ENCODE results near the gene UBE2V1. TPM values are rescaled to one million over a fixed set of nuclear protein-coding genes. Genes with fewer than 3 reads are reported as not detected.

Gene UBE2V1
- total and polyA plus RNA-seq, 2 donors (not counting 1 experiment from before 2014, with no cell fraction given), result 69.2 to 158 TPM

DNA sequence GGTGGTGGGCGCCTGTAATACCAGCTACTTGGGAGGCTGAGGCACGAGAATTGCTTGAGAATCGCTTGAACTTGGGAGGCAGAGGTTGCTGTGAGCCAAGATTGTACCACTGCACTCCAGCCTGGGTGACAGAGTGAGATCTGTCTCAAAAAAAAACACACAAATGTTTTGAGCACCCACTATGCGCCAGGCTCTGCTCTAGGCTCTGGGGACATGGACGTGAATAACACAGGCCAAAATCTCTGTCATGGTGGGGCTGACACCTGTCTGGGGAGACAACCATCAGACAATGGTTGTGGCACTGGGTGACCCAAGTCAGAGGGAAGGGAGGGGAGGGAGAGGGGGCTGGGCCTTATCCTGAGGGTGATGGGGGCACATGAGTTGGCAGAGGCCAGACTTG is 62.7 kb downstream of the UBE2V1 start:
- H3K4me3 Mint-ChIP-seq, result no peak overlapping the region
- no peaks in the 10 kb centered on the region for H4K20me1 ChIP-seq (ENCODE audit: control insufficient read depth, insufficient read depth, low read length, poor library complexity, severe bottlenecking)
- H3K4me3 ChIP-seq (ENCODE audit: control extremely low read depth in 1 of 5, extremely low read depth in 1 of 5, insufficient read depth in 1 of 5, low read depth in 2 of 5, low read length in 4 of 5), result no peak overlapping the region
- ATAC-seq (ENCODE audit: low read depth) (no peak), DNase-seq (no peak)
- no peak overlapping the region for H3K9ac ChIP-seq (ENCODE audit: low read length)
- no peaks in the 10 kb centered on the region for H3K27me3 ChIP-seq (replicated peaks in 1 of 4; ENCODE audit: control extremely low read depth in 1 of 4, control insufficient read depth in 3 of 4, insufficient read depth in 4 of 4, low read length in 3 of 4)
- H2AFZ ChIP-seq (ENCODE audit: insufficient read depth, low read depth, low read length, poor library complexity, severe bottlenecking), result no peak overlapping the region
- H3K36me3 ChIP-seq (replicated peaks in 1 of 2; ENCODE audit: control extremely low read depth in 1 of 2, control insufficient read depth in 1 of 2, extremely low read depth in 1 of 2, insufficient read depth in 2 of 2, low read length in 1 of 2), result no peaks in the 10 kb centered on the region
- H3K27ac ChIP-seq (ENCODE audit: low read length in 2 of 2), result no peak overlapping the region
- H3K79me2 ChIP-seq (ENCODE audit: control insufficient read depth, insufficient read depth, low read length), result no peaks in the 10 kb centered on the region
- CTCF ChIA-PET, result interaction anchor here (1.0 to 2.6 kb wide), 4 partner anchors 21 to 71 kb away, joined by 3 to 20 read pairs (median 11); no protein-coding TSS in a partner anchor
- no peaks in the 10 kb centered on the region for H3K9me3 Mint-ChIP-seq (ENCODE audit: insufficient read depth)
- WGBS (ENCODE audit: insufficient coverage), result 100% methylated on average over 5 of the region's 5 CpGs
- intact Hi-C loops (cut with micrococcal nuclease), result no loop called here
- no peak for TF ChIP-seq EZH2 (IDR thresholded peaks at IDR 0.05; ENCODE audit: borderline replicate concordance, insufficient read depth, low read depth, low read length, poor library complexity, severe bottlenecking)
- TF ChIP-seq, protein P1, sequence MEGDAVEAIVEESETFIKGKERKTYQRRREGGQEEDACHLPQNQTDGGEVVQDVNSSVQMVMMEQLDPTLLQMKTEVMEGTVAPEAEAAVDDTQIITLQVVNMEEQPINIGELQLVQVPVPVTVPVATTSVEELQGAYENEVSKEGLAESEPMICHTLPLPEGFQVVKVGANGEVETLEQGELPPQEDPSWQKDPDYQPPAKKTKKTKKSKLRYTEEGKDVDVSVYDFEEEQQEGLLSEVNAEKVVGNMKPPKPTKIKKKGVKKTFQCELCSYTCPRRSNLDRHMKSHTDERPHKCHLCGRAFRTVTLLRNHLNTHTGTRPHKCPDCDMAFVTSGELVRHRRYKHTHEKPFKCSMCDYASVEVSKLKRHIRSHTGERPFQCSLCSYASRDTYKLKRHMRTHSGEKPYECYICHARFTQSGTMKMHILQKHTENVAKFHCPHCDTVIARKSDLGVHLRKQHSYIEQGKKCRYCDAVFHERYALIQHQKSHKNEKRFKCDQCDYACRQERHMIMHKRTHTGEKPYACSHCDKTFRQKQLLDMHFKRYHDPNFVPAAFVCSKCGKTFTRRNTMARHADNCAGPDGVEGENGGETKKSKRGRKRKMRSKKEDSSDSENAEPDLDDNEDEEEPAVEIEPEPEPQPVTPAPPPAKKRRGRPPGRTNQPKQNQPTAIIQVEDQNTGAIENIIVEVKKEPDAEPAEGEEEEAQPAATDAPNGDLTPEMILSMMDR (IDR thresholded peaks at IDR 0.05), result no peak
- H3K4me1 Mint-ChIP-seq, result peaks cover 29% of the 10 kb centered on the region
- H3K4me1 ChIP-seq (ENCODE audit: control insufficient read depth in 2 of 2, insufficient read depth in 2 of 2, low read length in 2 of 2), result peaks cover 29 to 35% of the 10 kb centered on the region in 2 donors
- no peak overlapping the region for H3K4me2 ChIP-seq (replicated peaks; ENCODE audit: low read depth, low read length, poor library complexity, severe bottlenecking)
- H3K27me3 Mint-ChIP-seq, result no peaks in the 10 kb centered on the region
- POLR2A ChIA-PET, result interaction anchor here (1.3 kb wide), 1 partner anchor 9 kb away, joined by 10 read pairs; no protein-coding TSS in a partner anchor
- no peak overlapping the region for H3K27ac Mint-ChIP-seq
- H3K9me3 ChIP-seq (ENCODE audit: control extremely low read depth in 1 of 3, control insufficient read depth in 2 of 3, insufficient read depth in 1 of 3, low read length in 2 of 3), result peaks cover 0 to 11% (median 0%) of the 10 kb centered on the region in 3 donors

DNA sequence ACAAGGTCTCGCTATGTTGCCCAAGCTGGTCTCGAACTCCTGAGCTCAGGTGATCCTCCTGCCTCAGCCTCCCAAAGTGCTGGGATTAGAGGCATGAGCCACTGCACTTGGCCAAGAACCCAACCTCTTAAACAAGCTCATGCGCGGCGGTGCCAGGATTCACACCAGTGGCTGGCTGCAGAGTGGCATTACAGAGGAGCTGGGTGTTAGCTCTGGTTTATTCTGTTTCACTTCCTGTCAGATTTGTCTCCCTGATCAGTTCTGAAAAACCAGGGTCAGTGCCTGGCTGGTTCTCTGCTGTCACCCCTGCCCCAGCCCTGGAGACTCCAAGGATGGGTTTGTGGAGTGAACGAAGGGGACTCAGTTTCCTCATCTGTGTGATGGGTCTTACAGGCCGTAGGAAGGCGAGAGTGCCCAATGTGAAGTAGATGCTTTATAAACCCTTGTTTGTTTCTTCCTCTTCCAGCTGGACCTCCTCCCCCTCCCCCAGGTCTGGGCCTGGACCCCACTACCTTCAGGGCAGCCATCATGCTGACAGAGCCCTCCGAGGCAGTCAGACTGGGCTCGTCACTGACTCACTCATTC is 63.4 kb downstream of the UBE2V1 start:
- 64% methylated on average over 3 of the region's 10 CpGs for WGBS (ENCODE audit: insufficient coverage)
- H3K4me2 ChIP-seq (replicated peaks; ENCODE audit: low read depth, low read length, poor library complexity, severe bottlenecking), result peak overlapping the region; percentile 51
- POLR2A ChIA-PET, result interaction anchor here (0.7 to 1.3 kb wide), 2 partner anchors 10 to 15 kb away, joined by 3 to 10 read pairs; no protein-coding TSS in a partner anchor
- intact Hi-C loops (cut with micrococcal nuclease), result no loop called here
- H3K27ac ChIP-seq (ENCODE audit: low read length in 2 of 2), result no peak overlapping the region
- no peak overlapping the region for H3K9ac ChIP-seq (ENCODE audit: low read length)
- H3K36me3 ChIP-seq (replicated peaks in 1 of 2; ENCODE audit: control extremely low read depth in 1 of 2, control insufficient read depth in 1 of 2, extremely low read depth in 1 of 2, insufficient read depth in 2 of 2, low read length in 1 of 2), result no peaks in the 10 kb centered on the region
- no peak overlapping the region for H2AFZ ChIP-seq (ENCODE audit: insufficient read depth, low read depth, low read length, poor library complexity, severe bottlenecking)
- peaks cover 29 to 35% of the 10 kb centered on the region in 2 donors for H3K4me1 ChIP-seq (ENCODE audit: control insufficient read depth in 2 of 2, insufficient read depth in 2 of 2, low read length in 2 of 2)
- no peaks in the 10 kb centered on the region for H3K9me3 Mint-ChIP-seq (ENCODE audit: insufficient read depth)
- TF ChIP-seq EZH2 (IDR thresholded peaks at IDR 0.05; ENCODE audit: borderline replicate concordance, insufficient read depth, low read depth, low read length, poor library complexity, severe bottlenecking), result no peak
- TF ChIP-seq, protein P1 (IDR thresholded peaks at IDR 0.05), result no peak
- H3K27ac Mint-ChIP-seq, result peak overlapping the region; percentile 65
- no peaks in the 10 kb centered on the region for H4K20me1 ChIP-seq (ENCODE audit: control insufficient read depth, insufficient read depth, low read length, poor library complexity, severe bottlenecking)
- H3K4me1 Mint-ChIP-seq, result peaks cover 29% of the 10 kb centered on the region
- no peaks in the 10 kb centered on the region for H3K79me2 ChIP-seq (ENCODE audit: control insufficient read depth, insufficient read depth, low read length)
- DNase-seq (peak; percentile 57), ATAC-seq (ENCODE audit: low read depth) (peak; percentile 44)
- H3K9me3 ChIP-seq (ENCODE audit: control extremely low read depth in 1 of 3, control insufficient read depth in 2 of 3, insufficient read depth in 1 of 3, low read length in 2 of 3), result peaks cover 0 to 11% (median 0%) of the 10 kb centered on the region in 3 donors
- H3K4me3 Mint-ChIP-seq, result no peak overlapping the region
- CTCF ChIA-PET, result interaction anchor here (0.8 to 2.6 kb wide), 6 partner anchors 19 to 129 kb away, joined by 3 to 20 read pairs (median 4); no protein-coding TSS in a partner anchor
- H3K27me3 Mint-ChIP-seq, result no peaks in the 10 kb centered on the region
- H3K27me3 ChIP-seq (replicated peaks in 1 of 4; ENCODE audit: control extremely low read depth in 1 of 4, control insufficient read depth in 3 of 4, insufficient read depth in 4 of 4, low read length in 3 of 4), result no peaks in the 10 kb centered on the region
- H3K4me3 ChIP-seq (ENCODE audit: control extremely low read depth in 1 of 5, extremely low read depth in 1 of 5, insufficient read depth in 1 of 5, low read depth in 2 of 5, low read length in 4 of 5), result no peak overlapping the region
